Activated naive CD4-positive, alpha-beta T cell treated with anti-CD3 and anti-CD28 coated beads, Interleukin-2, amount 10 ng/mL, durations not matched to agents 7 days and 5 days (primary cell): ENCODE results near the gene NEK1.

Source experiments
- CTCF ChIA-PET: fragments of 350-600 bp; sonication (Branson Sonifier 250); formaldehyde crosslinking; loops from one replicate; lab custom pipeline; 2021; ENCODE audit warnings: antibody characterized with exemption; lab: Charles Lee
- DNase-seq: peaks from one replicate; pipeline ENCODE4 v3.0.0-alpha.2; 2020
- H3K27ac Mint-ChIP-seq: one replicate; pipeline ENCODE4 v1.8.0; 2021; ENCODE audit warnings: mild to moderate bottlenecking, moderate library complexity, mixed read lengths
- H3K27me3 Mint-ChIP-seq: one replicate; pipeline ENCODE4 v1.8.0; 2021; ENCODE audit warnings: mild to moderate bottlenecking, mixed read lengths
- H3K36me3 Mint-ChIP-seq: one replicate; pipeline ENCODE4 v1.8.0; 2021; ENCODE audit warnings: mixed read lengths
- H3K4me1 Mint-ChIP-seq: one replicate; pipeline ENCODE4 v1.8.0; 2021; ENCODE audit warnings: mixed read lengths
- H3K4me3 Mint-ChIP-seq: one replicate; pipeline ENCODE4 v1.8.0; 2021; ENCODE audit warnings: mild to moderate bottlenecking, moderate library complexity, mixed read lengths
- H3K9me3 Mint-ChIP-seq: one replicate; pipeline ENCODE4 v1.8.0; 2021; ENCODE audit warnings: mixed read lengths

The NEK1 gene

GRCh38 chr4:169359961-169360360, 252.4 kb downstream of the NEK1 start:
- no peak overlapping the region for H3K4me3 Mint-ChIP-seq
- H3K9me3 Mint-ChIP-seq = no peaks in the 10 kb centered on the region
- H3K4me1 Mint-ChIP-seq = no peaks in the 10 kb centered on the region
- no peak overlapping the region for H3K27ac Mint-ChIP-seq
- no peak for DNase-seq
- CTCF ChIA-PET = no interaction called here
- no peaks in the 10 kb centered on the region for H3K27me3 Mint-ChIP-seq
- no peaks in the 10 kb centered on the region for H3K36me3 Mint-ChIP-seq

- Mint-ChIP-seq H3K27ac (no peak overlapping the region), H3K4me3 (no peak overlapping the region), H3K27me3 (no peaks in the 10 kb centered on the region), H3K9me3 (no peaks in the 10 kb centered on the region), H3K36me3 (no peaks in the 10 kb centered on the region), H3K4me1 (no peaks in the 10 kb centered on the region)
- CTCF ChIA-PET = no interaction called here
- DNase-seq = no peak
Observed at GRCh38 chr4:169352360-169352759, 260.0 kb downstream of the NEK1 start.

- Mint-ChIP-seq H3K27me3 (no peaks in the 10 kb centered on the region), H3K27ac (no peak overlapping the region), H3K36me3 (no peaks in the 10 kb centered on the region), H3K4me3 (no peak overlapping the region), H3K4me1 (no peaks in the 10 kb centered on the region), H3K9me3 (no peaks in the 10 kb centered on the region)
- DNase-seq = no peak
- CTCF ChIA-PET = no interaction called here
Observed at GRCh38 chr4:169351872-169352271, 260.5 kb downstream of the NEK1 start.

GRCh38 chr4:169348541-169348940, 263.8 kb downstream of the NEK1 start:
- DNase-seq = no peak

GRCh38 chr4:169346840-169347239, 265.5 kb downstream of the NEK1 start:
- H3K9me3 Mint-ChIP-seq = no peaks in the 10 kb centered on the region
- no peak for DNase-seq
- CTCF ChIA-PET = no interaction called here
- no peaks in the 10 kb centered on the region for H3K27me3 Mint-ChIP-seq
- no peaks in the 10 kb centered on the region for H3K4me1 Mint-ChIP-seq
- H3K27ac Mint-ChIP-seq = no peak overlapping the region
- no peaks in the 10 kb centered on the region for H3K36me3 Mint-ChIP-seq
- H3K4me3 Mint-ChIP-seq = no peak overlapping the region

More at GRCh38 chr4:169348541-169348940, 263.8 kb downstream of the NEK1 start:
- Mint-ChIP-seq H3K36me3 (no peaks in the 10 kb centered on the region), H3K9me3 (no peaks in the 10 kb centered on the region), H3K27me3 (no peaks in the 10 kb centered on the region), H3K4me1 (no peaks in the 10 kb centered on the region), H3K4me3 (no peak overlapping the region), H3K27ac (no peak overlapping the region)
- CTCF ChIA-PET = no interaction called here

- Mint-ChIP-seq H3K27ac (no peak overlapping the region), H3K36me3 (no peaks in the 10 kb centered on the region), H3K4me3 (no peak overlapping the region), H3K9me3 (no peaks in the 10 kb centered on the region), H3K27me3 (no peaks in the 10 kb centered on the region), H3K4me1 (no peaks in the 10 kb centered on the region)
- no peak for DNase-seq
- CTCF ChIA-PET = no interaction called here
Observed at GRCh38 chr4:169345316-169345721, 267.1 kb downstream of the NEK1 start.
